CD1c-positive myeloid dendritic cell (primary cell): ENCODE results near the gene ACTRT2.
A peak's percentile ranks its signal among the peaks of the same experiment; 100 is the strongest.

Experiments used
- DNase-seq: peaks from one replicate; pipeline ENCODE4 v3.0.0-alpha.2; 2016; ENCODE audit errors: extremely low spot score

ACTRT2 gene

DNA sequence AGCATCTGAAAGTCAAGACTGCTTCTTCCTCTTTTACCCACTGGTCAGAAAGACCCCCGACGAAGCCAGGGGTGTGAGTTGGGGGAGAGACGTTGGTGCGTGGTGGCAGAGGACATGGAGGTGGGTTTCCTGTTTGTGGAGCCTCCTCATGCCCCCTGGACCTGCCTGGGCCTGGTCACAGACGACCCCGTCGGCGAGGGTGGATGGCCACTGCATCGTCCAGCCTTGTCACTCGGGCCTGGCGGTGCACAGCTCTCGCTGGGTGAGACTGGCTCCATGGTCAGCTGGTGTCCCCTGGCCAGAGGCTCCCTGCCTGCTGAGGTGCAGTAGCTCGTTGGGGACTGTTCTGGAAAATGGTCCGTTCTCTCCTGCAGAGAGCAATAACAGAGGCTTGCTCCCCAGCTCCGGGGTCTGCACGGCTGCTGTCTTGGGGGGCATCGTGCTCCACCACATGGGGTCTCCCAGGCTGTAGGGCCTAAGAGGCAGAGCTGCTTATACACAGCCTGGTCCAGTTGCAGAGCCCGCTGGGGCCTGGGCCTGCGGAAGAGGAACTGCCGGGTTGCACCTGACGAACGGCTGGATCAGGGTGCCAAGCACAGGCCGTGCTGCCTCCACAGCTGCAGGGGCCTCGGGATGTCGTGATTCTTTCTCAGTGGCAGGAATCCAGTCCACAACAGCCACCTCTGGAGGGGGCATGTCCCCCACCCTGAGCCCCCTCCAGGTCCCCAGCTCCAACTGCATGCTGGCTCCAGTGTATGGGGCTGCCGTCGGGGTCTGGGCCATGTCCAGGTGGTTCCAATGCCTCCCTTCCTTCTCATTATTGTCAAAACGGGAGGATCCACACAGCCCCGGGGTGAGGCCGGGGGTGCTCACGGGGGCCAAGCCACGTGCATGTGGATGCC lies 18.0 kb upstream of the ACTRT2 start:
- no peak for DNase-seq

DNA sequence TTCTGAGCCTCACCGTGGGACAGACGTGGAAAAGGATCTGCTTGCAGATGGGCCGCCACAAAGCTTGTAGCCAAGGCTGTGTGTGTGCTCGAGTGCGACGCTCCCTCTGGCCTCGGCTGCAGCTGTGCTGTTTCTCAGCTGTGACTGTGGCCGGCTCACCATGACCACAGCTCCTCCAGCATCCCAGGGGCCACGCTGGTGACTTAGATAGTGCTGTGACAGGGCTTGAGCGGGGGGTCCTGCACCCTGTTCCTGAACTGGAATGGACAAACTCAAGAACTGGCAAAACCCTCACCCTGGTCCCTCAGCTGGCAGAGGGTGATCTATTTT lies 17.4 kb upstream of the ACTRT2 start:
- DNase-seq: no peak

DNA sequence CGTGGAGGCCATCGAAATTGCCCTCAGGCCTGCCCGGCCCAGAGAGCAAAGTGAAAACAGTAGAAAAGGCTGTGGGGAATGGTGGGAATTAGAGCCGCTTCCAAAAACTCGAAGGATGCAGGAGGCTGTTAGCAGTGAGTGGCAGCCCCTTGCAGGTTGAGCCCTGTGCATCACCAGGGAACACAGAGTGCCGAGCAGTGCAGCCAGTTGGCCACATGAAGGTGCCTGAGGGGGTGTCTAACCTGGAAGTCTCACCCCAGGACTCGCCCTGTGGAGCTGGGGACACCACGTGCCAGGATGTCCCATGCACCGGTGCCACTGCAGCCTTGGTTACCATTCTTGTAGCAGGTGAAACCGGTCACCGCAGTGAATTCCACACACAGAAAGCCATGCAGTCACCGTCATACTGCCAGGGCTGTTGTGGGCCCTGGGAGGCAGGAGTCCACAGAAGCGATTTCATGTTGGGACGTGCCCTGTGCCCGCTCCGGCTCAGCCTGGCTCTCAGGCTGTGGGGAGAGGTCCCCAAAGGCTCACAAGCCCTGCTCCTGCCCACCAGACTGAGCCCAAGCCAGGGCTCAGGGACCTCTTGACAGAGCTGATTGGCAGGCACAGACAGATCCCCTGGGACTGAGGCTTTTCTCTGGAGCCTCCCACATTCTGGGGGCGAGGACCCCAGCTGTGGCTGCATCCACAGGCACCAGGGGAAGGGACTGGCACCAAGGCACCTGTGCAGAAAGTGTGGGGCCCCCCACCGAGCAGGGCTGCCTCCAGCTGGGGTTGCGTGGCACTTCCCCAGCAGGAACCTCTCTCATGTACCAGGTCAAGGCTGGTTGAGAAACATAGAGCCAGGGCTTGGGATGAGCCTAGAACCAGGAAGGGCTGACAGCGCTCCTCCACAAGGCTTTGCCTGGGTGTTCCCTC lies 16.7 kb upstream of the ACTRT2 start:
- no peak for DNase-seq

DNA sequence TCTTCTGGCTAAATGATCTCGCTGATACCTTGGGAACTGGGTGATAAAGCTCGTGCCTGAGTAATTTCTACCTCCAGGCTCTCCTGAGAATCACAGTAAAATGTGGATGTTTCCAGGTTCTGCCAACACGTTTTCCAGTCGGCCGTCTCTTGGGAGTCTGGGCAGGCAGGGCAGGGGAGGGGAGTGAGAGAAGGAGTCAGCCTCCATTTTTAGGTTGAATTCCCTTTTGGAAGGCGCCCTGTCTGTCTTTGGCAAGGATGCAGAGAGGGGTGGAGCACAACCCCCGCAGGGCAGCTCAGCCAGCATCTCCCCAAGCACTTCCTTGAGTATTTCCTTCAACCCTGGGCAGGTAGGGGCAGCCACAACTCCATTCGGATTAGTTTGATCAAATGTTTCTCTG lies 15.5 kb upstream of the ACTRT2 start:
- no peak for DNase-seq

DNA sequence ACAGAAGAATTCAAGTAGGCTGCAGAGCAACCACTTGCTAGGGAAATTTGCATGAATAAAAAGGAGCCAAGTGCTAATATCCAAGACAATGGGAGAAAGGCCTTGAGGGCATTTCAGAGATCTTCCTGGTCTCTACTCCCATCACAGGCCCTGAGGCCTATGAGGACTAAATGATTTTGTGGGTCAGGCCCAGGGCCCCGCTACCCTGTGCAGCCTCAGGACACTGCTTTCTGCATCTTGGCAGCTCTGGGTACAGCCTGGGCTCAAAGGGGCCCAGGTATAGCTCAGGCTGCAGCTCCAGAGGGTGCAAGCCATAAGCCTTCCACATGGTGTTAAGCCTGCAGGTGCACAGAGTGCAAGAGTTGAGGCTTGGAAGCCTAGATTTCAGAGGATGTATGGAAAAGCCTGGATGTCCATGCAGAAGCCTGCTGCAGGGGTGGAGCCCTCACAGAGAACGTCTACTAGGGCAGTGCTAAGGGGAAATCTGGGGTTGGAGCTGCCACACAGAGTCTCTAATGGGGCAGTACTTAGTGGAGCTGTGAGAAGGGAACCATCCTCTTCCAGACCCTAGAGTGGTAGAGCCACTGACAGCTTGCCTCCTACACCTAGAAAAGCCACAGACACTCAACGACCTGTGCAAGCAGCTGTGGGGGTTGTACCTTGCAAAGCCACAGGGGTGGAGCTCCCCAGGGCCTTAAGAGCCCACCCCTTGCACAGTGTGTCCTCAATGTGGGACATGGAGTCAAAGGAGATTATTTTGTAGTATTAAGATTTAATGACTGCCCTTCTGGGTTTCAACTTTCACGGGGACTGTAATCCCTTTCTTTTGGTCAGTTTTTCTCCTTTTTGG lies 13.7 kb upstream of the ACTRT2 start:
- DNase-seq: no peak

DNA sequence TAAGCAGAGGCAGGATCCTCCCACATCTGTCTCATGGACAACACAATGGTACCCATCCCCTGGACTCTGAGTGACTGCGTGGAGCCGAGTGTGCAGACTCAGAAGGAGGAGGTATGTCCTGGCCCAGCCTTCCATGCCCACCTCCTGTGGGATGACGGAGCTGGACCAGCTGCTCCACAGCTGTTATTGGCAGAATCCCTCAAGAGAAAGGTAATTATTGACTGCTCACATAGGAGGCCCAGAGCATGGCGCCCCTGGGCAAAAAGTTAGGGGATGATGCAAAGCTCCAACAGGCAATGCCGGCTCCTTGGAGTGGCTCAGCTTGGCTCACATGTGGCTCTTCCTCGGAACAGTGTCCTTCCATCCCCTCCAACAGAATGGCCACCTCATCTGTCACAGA lies 12.2 kb upstream of the ACTRT2 start:
- no peak for DNase-seq

DNA sequence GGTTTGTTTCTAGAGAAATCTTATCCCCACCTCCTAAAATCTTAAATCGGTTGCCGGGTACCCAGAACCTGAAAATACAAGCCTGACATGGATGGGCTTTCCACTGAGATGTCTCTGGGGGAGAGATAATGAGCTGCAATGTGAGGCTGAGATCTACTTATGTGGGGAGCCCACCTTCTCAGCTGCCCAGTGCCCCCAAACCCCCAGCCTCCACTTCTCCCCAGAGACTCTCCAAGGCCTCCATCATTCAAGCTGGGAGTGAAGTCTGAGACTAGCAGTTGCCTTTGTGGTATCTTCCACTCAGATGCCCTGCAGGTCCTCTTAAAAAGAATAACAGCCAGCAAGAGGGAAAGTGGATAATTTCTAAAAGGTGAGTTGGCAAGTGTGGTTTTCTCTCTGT lies 11.7 kb upstream of the ACTRT2 start:
- DNase-seq: no peak

DNA sequence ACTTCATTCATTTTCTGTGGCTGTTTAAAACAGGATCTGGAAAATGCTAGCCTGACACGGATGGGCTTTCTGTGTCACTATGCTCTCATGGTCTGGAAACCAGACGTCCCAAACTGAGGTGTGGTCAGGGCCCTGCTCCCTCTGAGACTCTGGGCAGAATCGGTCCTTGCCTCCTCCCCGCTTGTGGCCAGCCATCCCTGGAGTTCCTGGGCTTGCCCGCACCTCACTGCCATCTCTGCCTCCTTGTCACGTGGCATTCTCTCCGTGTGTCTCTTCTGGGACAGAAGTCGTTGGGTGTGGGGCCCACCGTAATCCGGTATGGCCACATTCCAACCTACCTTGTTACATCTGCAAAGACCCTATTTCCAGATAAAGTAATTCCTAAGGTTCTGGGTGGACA lies 10.1 kb upstream of the ACTRT2 start:
- no peak for DNase-seq

DNA sequence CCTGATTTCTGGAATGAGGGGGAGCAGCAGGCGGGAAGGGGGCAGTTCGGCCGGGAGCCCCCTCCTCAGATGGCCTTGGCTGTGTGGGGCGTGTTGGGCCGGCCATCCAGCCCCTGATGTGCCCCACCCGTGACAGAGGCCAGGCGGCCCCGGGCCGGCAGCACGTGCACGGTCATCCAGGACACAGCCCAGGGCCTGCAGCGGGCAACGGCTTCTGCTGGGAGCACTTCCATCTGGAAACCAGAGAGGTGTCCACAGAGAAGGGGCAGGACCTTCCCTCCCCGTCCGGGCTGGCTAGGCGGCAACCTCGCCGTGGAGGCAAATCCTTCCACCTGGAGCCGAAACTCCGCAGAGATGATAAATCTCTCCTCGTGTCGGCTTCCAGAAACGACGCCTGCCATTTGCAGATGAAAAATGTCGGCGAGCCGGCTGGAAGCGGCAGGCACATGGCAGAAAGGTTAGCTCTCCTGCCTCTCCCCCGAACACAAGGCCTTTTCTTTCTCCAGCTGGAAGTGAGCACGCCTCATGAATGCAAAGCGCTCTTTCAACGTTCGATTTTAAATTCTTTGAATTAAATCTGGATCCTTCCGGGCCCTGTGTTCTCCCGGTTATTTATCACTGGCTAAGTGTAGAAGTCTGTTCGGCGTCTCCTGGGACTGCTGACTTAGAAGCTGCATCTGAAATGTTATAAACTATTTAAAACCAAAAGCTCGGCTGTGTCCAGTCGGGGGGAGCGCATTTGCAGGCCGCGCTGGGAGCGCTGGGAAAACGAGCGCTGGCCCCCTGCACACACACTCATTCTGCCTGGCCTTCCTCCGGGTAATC lies 9.4 kb upstream of the ACTRT2 start:
- DNase-seq: no peak

DNA sequence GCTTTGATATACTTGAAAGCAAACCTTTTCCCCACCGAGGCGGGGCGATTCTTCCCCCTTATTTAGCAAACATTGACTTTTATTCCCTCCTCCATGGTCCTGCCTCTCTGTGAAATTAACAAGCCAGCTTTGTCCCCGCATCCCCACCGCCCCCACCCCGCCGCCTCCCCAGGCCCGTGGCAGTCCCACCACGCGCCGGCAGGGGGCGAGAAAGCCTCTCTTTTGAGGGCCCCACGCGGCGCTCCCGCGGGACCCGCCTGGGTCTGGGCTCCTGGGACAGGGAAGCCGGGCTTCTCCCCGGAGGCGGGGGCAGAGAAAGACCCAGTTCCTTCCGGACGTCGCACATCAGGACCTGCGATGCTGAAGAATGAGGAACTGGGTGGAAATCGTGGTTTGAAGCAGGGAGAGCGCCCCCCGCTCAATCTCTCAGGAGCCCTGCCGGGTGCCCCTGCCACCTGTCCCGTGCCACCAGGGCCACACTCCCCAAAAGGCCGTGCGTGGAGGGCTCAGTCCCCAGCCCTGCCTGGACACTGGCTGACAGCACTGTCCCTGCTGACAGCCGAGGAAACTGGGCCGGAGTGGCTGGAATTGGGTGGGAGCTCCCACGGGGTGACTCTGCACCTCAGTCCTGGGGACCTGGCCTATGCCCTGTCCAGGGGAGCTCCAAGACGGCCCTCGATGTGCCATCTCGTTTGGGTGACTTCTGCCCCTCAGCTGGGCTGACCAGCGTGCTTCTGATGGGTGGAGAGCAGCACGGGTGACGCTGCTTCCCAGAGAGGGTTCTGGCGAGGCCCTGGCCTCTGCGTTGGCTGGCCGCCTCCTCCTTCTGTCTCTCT lies 8.6 kb upstream of the ACTRT2 start:
- peak; percentile 63 for DNase-seq

DNA sequence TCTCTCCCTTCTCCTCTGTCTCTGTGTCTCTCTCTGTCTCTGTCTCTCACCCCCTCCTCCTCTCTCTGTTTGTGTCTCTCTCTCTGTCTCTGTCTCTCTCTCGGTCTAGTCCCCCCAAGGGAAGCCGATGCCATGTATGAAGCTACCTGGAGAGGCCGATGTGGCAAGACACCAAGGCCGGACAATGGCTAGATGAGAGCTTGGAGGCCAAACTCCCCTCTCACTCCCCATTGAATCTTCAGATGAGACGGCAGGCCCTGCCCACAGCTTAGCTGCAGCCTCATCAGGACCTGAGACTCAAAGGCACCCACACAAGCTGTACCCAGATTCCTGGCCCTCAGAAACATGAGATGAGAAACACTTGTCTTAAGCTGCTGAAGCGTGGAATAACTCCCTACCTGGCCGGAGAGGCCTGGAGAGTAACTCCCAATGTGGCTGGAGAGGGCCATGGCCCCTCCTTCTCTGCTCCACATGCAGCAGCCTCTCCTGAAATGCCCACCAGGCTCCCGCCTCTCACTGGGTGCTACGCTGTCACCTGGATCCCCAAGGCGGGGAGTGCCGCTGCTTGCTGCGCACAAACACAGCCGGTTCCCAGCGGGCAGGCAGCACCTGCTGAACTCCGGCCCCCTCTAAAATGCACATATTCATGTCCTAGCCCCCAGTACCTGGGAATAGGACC lies 7.8 kb upstream of the ACTRT2 start:
- no peak for DNase-seq

DNA sequence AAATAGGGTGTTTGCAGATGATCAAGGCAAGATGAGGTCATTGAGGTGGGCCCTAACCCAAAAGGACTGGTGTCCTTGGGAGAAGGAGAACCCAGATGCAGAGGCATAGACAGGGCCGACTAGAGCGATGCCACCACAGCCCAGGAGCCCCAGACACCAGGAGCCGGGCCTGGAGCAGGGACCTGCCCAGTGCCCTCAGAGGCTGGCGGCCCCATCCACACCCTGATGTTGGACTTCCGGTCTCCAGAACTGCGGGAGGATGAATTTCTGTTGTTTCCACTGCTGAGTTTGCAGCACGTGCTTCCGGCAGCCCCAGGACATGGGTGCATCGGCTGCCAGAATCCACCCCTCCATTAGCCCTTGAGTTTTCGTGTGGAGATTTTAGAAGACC lies 7.2 kb upstream of the ACTRT2 start:
- DNase-seq: no peak

DNA sequence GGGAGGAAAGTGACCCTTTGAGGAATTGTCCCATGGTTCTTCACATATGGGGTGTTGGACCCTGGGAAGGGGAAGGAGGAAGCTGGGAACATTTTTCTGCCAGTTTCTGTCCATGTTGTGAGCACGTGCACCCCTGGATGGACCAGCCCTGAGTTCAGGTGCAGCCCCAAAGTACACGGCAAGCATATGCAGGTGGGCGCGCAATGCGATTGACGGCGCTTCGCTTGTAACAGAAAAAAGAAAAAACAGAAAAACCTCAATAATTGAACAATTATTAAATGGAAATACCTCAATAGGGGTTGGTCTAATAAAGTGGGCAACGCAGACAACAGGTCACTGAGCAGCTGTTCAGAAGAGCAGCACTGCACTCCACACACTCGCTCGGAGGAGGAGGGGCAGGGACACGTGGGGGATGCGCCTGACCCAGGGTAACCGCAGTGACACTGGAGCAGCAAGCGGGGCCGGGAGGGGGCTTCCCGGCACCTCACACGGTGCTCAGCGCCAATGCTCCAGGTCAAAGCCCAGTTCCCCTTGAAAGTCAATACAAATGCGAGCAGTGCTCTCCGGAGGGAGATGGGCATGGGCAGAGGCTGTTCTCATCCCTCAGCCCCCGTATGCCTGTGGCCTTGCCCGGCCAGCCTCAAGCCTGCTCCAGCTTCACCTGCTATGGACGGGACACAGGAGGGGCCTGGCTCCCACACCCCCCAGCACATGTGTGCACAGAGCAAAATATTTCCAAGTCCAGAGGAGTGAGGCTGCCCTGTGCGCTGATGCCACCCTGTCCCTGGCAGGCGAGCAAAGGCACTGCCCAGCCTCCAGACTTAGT lies 6.6 kb upstream of the ACTRT2 start:
- no peak for DNase-seq

DNA sequence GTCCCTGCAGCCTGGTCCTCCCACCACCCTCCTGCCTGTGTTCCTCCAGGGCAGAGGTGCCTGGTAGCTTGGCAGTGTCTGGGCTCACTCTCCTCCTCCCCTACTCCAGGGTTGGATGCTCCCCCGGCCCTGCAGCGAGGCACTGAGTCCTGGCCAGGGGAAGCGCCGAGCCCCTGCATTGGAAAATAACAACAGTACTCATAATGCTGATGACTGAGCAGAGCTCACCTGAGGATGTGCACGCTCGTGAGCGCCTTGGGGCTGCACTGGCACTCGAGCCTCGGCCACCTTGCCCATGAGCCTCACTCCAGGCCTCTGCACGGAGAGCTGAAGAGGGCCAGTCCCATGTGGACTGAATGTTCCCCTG lies 6.0 kb upstream of the ACTRT2 start:
- DNase-seq: no peak

DNA sequence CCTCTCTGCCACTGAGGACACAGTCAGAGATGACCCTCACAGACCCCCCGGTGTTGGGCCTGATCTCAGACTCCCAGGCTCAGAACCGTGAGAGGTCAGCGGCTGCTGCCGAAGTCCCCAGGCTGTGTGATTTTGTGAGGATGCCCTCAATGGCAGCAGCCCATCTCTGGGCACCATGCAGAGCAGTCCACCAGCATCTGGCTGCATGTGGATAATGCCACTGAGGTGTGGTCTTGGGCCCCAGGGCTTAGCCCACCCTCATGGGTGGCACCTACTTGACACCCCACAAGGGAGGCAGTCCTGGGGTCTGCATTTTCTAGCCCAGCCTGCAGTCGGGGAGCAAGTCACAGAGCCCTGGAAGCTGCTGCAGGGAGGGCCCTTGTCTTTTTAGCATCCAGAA lies 5.5 kb upstream of the ACTRT2 start:
- no peak for DNase-seq

DNA sequence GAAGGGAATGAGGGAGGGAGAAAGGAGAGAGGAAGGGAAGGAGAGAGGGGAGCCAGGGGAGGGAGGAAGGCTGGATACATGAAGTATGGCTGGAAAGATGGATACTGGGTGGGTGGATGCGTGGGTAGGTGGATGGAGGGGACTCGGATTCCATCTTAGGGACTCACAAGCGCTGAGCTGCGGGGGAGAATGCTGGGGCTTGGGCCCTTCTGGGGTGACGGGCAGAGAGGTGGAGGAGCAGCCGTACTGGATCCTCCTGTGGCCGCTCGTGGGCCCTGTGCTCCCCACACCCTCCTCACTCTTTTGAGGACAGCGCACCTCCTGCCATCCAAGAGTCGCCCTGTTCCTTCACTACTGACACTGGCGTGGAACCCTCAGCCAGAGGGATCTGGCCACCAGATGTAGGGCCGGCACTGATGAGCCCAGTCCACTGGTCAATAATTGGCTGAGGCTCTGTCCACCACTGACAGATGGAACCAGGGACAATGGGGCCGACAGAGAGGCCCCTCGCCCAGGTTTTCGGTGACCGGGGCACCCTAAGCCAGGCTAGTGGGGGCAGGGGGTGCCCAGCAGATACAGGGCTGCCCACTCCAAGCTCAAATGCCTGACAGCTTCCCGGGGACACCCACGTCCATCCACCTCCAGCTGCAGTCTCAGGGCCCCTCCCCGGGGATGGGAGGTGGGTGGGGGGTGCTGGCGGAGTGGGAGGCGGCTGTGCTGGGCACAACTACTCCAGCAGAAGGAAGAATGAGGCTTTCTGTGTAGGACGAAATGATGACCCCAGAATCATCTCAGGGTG lies 4.4 kb upstream of the ACTRT2 start:
- DNase-seq: no peak

DNA sequence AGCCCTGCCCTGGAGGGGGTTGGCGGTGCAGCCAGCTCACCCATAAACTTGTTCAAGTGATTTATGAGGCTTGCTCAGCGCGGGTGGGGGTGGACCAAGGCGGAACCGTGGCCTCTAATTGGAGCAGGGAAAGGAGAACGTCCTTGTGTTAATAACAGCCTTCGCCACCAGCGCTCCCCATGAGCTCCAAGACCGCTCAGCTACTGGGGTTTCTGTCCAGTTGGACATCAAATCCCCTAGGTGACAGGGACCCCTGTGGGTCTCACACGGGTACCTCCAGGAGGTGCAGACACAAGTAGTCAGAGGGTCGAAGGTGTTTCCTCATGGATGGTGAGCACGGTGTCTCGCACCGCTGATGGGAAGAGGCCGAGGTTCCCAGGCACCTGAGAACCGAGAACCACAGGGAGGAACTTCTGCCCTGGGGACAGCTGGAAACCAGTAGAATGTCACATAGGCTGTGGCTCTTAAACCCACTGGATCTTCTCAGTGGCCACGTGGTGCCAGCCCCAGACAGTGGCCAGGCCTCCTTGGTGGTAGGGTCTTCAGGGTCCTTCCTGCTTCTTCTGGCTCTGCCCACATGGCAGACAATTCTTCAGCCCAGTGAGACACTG lies 3.7 kb upstream of the ACTRT2 start:
- DNase-seq: no peak

DNA sequence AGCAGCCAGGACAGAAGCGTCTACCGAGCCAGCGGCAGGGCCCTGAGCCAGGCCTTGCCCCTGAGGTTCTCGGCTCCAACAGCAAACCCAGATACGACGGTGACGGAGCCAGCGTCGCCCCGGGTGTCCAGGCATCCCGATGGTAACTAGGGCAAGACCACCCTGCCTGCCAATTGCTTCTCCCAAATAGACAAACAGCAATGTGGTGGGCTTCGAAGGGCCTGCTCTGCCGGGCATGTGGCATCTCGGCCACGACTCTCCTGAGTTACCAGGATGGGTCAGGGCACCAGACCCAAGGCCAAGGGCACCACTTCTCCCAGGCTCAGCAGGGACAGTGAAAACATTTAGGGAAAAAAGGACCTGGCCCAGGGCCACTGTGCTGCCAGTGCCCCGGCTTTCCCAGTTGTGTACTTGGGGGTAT lies 3.2 kb upstream of the ACTRT2 start:
- DNase-seq: no peak
